B cell (primary cell): ENCODE measurements around the gene METTL17. TPM values are rescaled to one million over a fixed set of nuclear protein-coding genes. Genes with fewer than 3 reads are reported as not detected.
A peak's percentile ranks its signal among the peaks of the same experiment; 100 is the strongest.
"Not testable (repeated sequence)": the region's sequence is repeated elsewhere in the genome, so short reads cannot be mapped to it uniquely, and the experiment has no call there.

Experiments used
- ATAC-seq: fragments of 200-7000 bp; cut with Tn5 transposase; one replicate; pipeline ENCODE4 v1.10.0; 2021; ENCODE audit warnings: low read depth, mild to moderate bottlenecking, moderate number of reproducible peaks, moderate library complexity
- CTCF ChIA-PET: fragments of 350-600 bp; sonication (Branson Sonifier 250); formaldehyde crosslinking; loops from one replicate; lab custom pipeline; 2021; ENCODE audit warnings: antibody characterized with exemption, inconsistent platforms; lab: Charles Lee
- POLR2A ChIA-PET: fragments of 350-600 bp; sonication (Branson Sonifier 250); formaldehyde crosslinking; loops from one replicate; lab custom pipeline; 2021; ENCODE audit warnings: antibody characterized with exemption; lab: Charles Lee
- DNase-seq: peaks from one replicate; pipeline ENCODE4 v3.0.0; 2013
- H2AFZ ChIP-seq: 2 replicates; pipeline ENCODE4 v1.6.1; 2012; ENCODE audit warnings: mild to moderate bottlenecking, low read depth, low read length; ENCODE audit not compliant: insufficient read depth, poor library complexity, severe bottlenecking
- H3K27ac ChIP-seq, 2 donors: 1 replicate in 1 of 2; 2 replicates in 1 of 2; pipeline ENCODE4 v1.5.1; 2012 to 2013; ENCODE audit warnings: low read length in 2 of 2, mild to moderate bottlenecking in 2 of 2, moderate library complexity in 1 of 2
- H3K27me3 ChIP-seq, 4 experiments: fragments of 200-600 bp in 1 of 4; sonication (generic) in 1 of 4; replicated peaks in 1 of 4; 1 replicate in 2 of 4; 2 replicates in 2 of 4; pipeline versions ENCODE4 v1.6.1 to v1.7.0; 2013 to 2016; ENCODE audit warnings: low read length in 3 of 4, mild to moderate bottlenecking in 2 of 4, mixed read lengths in 1 of 4, moderate library complexity in 1 of 4; ENCODE audit not compliant: insufficient read depth in 4 of 4, control insufficient read depth in 3 of 4; ENCODE audit errors: control extremely low read depth in 1 of 4
- H3K36me3 ChIP-seq, 2 experiments: replicated peaks in 1 of 2; 1 replicate in 1 of 2; 2 replicates in 1 of 2; pipeline versions ENCODE4 v1.6.1 to v1.7.1; 2013; ENCODE audit warnings: low read length in 1 of 2; ENCODE audit not compliant: insufficient read depth in 2 of 2, control insufficient read depth in 1 of 2; ENCODE audit errors: control extremely low read depth in 1 of 2, extremely low read depth in 1 of 2
- H3K4me1 ChIP-seq, 2 donors: fragments of 200-600 bp in 1 of 2; sonication (generic) in 1 of 2; 1 replicate in 1 of 2; 2 replicates in 1 of 2; pipeline versions ENCODE4 v1.5.1 to v1.6.1; 2013 to 2017; ENCODE audit warnings: low read length in 2 of 2; ENCODE audit not compliant: control insufficient read depth in 2 of 2, insufficient read depth in 2 of 2
- H3K4me2 ChIP-seq: replicated peaks from 2 replicates; pipeline ENCODE3; 2012; ENCODE audit warnings: mild to moderate bottlenecking, low read depth, low read length; ENCODE audit not compliant: poor library complexity, severe bottlenecking
- H3K4me3 ChIP-seq, 5 experiments: fragments of 200-600 bp in 1 of 5; sonication (generic) in 1 of 5; 1 replicate in 3 of 5; 2 replicates in 2 of 5; pipeline versions ENCODE4 v1.5.1 to v1.7.0; 2011 to 2016; ENCODE audit warnings: low read length in 4 of 5, mild to moderate bottlenecking in 4 of 5, low read depth in 2 of 5, control low read depth in 1 of 5, moderate library complexity in 1 of 5; ENCODE audit not compliant: insufficient read depth in 1 of 5; ENCODE audit errors: control extremely low read depth in 1 of 5, extremely low read depth in 1 of 5
- H3K79me2 ChIP-seq: fragments of 200-600 bp; sonication (generic); one replicate; pipeline ENCODE4 v1.6.0; 2016; ENCODE audit warnings: low read length; ENCODE audit not compliant: control insufficient read depth, insufficient read depth
- H3K9ac ChIP-seq: fragments of 200-600 bp; sonication (generic); 2 replicates; pipeline ENCODE4 v1.6.1; 2017; ENCODE audit warnings: mild to moderate bottlenecking, low read length, moderate library complexity
- H3K9me3 ChIP-seq, 3 donors: one replicate each; pipeline versions ENCODE4 v1.6.1 to v1.7.1; 2013; ENCODE audit warnings: low read length in 2 of 3; ENCODE audit not compliant: control insufficient read depth in 2 of 3, insufficient read depth in 1 of 3; ENCODE audit errors: control extremely low read depth in 1 of 3
- H4K20me1 ChIP-seq: 2 replicates; pipeline ENCODE4 v1.6.0; 2012; ENCODE audit warnings: mild to moderate bottlenecking, low read length; ENCODE audit not compliant: insufficient read depth, control insufficient read depth, poor library complexity, severe bottlenecking
- H3K27ac Mint-ChIP-seq: one replicate; pipeline ENCODE4 v1.8.0; 2021; ENCODE audit warnings: mixed read lengths
- H3K27me3 Mint-ChIP-seq: one replicate; pipeline ENCODE4 v1.8.0; 2021; ENCODE audit warnings: mixed read lengths
- H3K4me1 Mint-ChIP-seq: one replicate; pipeline ENCODE4 v1.8.0; 2021; ENCODE audit warnings: mixed read lengths
- H3K4me3 Mint-ChIP-seq: one replicate; pipeline ENCODE4 v1.8.0; 2021; ENCODE audit warnings: mixed read lengths
- H3K9me3 Mint-ChIP-seq: one replicate; pipeline ENCODE4 v1.8.0; 2022; ENCODE audit warnings: mixed read lengths; ENCODE audit not compliant: insufficient read depth
- EZH2 ChIP-seq: IDR thresholded peaks from 2 replicates; pipeline ENCODE4 v1.6.1; 2012; ENCODE audit warnings: borderline replicate concordance, low read depth, mild to moderate bottlenecking, moderate library complexity, low read length; ENCODE audit not compliant: insufficient read depth, poor library complexity, severe bottlenecking
- WGBS: methylation state at CpG from one replicate; pipeline ENCODE4 v1.1.5; 2013; ENCODE audit warnings: missing lambda C conversion rate; ENCODE audit not compliant: insufficient coverage; 5-methylcytosine and 5-hydroxymethylcytosine counted together
- intact Hi-C: fragments of 100-400 bp; cut with micrococcal nuclease; formaldehyde crosslinking; loops from one replicate; pipeline ENCODE4 v1.10.0; 2022
- polyA minus RNA-seq: library from RNA; depleted of rRNA, polyadenylated mRNA; stranded (reverse); fragments of >200 nt; gene quantifications from 2 replicates; pipeline ENCODE4 v1.2.3, GENCODE V29; 2012
- polyA plus RNA-seq: library from polyadenylated mRNA; depleted of rRNA; stranded (reverse); fragments of >200 nt; gene quantifications from 2 replicates; pipeline ENCODE4 v1.2.3, GENCODE V29; 2012
- total RNA-seq, 2 donors: library from RNA; stranded (reverse); fragments of 120-200 nt in 1 of 2; gene quantifications; 1 replicate in 1 of 2; 2 replicates in 1 of 2; pipeline versions ENCODE4 v1.2.3 to v1.2.4, GENCODE V29; 2013 to 2022
- TF ChIP-seq, protein P1 (sequence below): fragments of 200-600 bp; IDR thresholded peaks from one replicate; pipeline ENCODE4 v1.8.0; 2022; ENCODE audit warnings: antibody characterized with exemption, mild to moderate bottlenecking

Gene METTL17, protein sequence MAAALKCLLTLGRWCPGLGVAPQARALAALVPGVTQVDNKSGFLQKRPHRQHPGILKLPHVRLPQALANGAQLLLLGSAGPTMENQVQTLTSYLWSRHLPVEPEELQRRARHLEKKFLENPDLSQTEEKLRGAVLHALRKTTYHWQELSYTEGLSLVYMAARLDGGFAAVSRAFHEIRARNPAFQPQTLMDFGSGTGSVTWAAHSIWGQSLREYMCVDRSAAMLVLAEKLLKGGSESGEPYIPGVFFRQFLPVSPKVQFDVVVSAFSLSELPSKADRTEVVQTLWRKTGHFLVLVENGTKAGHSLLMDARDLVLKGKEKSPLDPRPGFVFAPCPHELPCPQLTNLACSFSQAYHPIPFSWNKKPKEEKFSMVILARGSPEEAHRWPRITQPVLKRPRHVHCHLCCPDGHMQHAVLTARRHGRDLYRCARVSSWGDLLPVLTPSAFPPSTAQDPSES
- total RNA-seq, result 116 and 118 TPM in 2 replicates
- total RNA-seq (2013), result 90.0 TPM
- polyA plus RNA-seq, result 184 and 201 TPM in 2 replicates
- 34.9 and 48.7 TPM in 2 replicates for polyA minus RNA-seq

DNA sequence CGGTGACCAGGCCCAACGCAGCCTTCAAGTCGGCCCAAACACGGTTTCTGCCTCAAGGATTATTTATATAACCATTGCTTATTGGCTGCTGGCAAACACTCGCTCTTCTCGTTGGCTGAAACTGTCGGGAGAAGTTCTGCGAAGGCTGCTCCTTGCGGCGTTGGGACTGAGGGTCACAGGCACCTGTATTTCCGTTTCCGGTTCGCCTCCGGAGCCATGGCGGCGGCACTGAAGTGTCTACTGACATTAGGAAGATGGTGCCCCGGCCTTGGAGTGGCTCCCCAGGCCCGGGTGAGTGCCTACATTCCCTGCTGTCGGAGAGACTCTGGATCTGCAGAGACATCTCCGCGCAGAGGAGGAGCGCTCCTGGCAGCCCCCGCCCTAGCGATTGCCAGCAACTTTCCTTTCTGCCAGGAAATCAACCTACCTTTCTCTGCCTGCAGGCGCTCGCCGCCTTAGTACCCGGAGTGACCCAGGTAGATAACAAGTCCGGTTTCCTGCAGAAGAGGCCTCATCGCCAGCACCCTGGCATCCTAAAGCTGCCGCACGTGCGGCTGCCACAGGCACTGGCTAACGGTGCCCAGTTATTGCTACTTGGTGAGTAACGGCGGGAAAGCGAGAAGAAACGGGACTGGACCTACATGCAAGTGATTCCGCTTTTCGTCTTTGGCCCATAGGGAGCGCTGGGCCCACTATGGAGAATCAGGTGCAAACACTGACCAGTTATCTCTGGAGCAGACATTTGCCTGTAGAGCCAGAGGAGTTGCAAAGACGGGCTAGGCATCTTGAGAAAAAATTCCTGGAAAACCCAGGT is at the start of gene METTL17:
TSS of gene METTL17 (plus strand) at position 194 of the 814 bp plus-strand sequence. CDS start at position 217, 23 bp downstream.
- no peaks in the 10 kb centered on the region for H3K9me3 Mint-ChIP-seq
- Histone ChIP-seq H4K20me1 (peaks cover 7% of the 10 kb centered on the region), H3K9ac (peak within 1 kb of the TSS; percentile 86), H3K9me3 (no peaks in the 10 kb centered on the region), H3K4me2 (peak within 1 kb of the TSS; percentile 96), H2AFZ (peak within 1 kb of the TSS; percentile 95), H3K4me1 (peaks cover 13 to 20% of the 10 kb centered on the region in 2 donors), H3K4me3 (peak within 1 kb of the TSS; percentile 83 to 93 (median 88)), H3K36me3 (peaks cover 2 to 34% of the 10 kb centered on the region in 2 experiments), H3K27me3 (no peaks in the 10 kb centered on the region), H3K27ac (peak within 1 kb of the TSS; percentile 52 to 64), H3K79me2 (peaks cover 5% of the 10 kb centered on the region)
- peak; percentile 90 for DNase-seq
- H3K27me3 Mint-ChIP-seq, result no peaks in the 10 kb centered on the region
- peak within 1 kb of the TSS; percentile 91 for H3K4me3 Mint-ChIP-seq
- POLR2A ChIA-PET, result interaction anchor here (1.0 to 1.3 kb wide), 2 partner anchors 81 to 111 kb away, joined by 5 read pairs; partner anchors contain the start of gene TMEM253
- WGBS, result under 1% methylated on average over 41 of the region's 42 CpGs
- H3K4me1 Mint-ChIP-seq, result peaks cover 21% of the 10 kb centered on the region
- intact Hi-C loops, result loop anchor here (1.0 kb wide), 1 partner anchor 19 kb away; no protein-coding TSS in a partner anchor
- CTCF ChIA-PET, result interaction anchor here (1.4 to 2.0 kb wide), 2 partner anchors 19 to 25 kb away, joined by 4 to 7 read pairs; no protein-coding TSS in a partner anchor
- TF ChIP-seq, protein P1, sequence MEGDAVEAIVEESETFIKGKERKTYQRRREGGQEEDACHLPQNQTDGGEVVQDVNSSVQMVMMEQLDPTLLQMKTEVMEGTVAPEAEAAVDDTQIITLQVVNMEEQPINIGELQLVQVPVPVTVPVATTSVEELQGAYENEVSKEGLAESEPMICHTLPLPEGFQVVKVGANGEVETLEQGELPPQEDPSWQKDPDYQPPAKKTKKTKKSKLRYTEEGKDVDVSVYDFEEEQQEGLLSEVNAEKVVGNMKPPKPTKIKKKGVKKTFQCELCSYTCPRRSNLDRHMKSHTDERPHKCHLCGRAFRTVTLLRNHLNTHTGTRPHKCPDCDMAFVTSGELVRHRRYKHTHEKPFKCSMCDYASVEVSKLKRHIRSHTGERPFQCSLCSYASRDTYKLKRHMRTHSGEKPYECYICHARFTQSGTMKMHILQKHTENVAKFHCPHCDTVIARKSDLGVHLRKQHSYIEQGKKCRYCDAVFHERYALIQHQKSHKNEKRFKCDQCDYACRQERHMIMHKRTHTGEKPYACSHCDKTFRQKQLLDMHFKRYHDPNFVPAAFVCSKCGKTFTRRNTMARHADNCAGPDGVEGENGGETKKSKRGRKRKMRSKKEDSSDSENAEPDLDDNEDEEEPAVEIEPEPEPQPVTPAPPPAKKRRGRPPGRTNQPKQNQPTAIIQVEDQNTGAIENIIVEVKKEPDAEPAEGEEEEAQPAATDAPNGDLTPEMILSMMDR, result peak; percentile 28
- TF ChIP-seq EZH2, result no peak
- H3K27ac Mint-ChIP-seq, result peak within 1 kb of the TSS; percentile 92
- ATAC-seq, result peak; percentile 94

DNA sequence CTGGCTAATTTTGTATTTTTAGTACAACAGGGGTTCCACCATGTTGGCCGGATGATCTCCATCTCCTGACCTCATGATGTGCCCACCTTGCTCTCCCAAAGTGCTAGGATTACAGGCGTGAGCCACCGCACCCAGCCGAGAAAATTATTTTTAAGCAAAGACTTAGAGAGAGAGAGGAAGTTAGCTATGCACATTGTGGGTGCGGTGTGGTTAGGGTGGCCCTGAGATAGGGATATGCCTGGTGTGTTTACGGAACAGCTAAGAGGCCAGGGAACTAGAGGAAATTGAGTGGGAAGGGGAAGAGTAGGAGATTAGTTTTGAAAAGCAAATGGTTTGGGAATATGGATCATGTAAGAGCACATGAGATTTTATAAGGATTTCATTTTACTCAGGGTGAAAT is 44.6 kb upstream of the METTL17 start:
- H3K9me3 Mint-ChIP-seq, H3K79me2 ChIP-seq, H3K27ac ChIP-seq, DNase-seq, H3K4me3 Mint-ChIP-seq, H3K36me3 ChIP-seq, ATAC-seq, CTCF ChIA-PET, H3K9me3 ChIP-seq, H3K4me3 ChIP-seq, H3K4me1 ChIP-seq, H2AFZ ChIP-seq, intact Hi-C loops, H3K27ac Mint-ChIP-seq, H3K4me2 ChIP-seq, H3K9ac ChIP-seq, POLR2A ChIA-PET, H4K20me1 ChIP-seq, H3K4me1 Mint-ChIP-seq: not testable (repeated sequence)
- peaks cover 0 to 12% (median 3%) of the 10 kb centered on the region in 4 experiments for H3K27me3 ChIP-seq
- peaks cover 45% of the 10 kb centered on the region for H3K27me3 Mint-ChIP-seq
- 3% methylated on average over 3 of the region's 6 CpGs for WGBS

DNA sequence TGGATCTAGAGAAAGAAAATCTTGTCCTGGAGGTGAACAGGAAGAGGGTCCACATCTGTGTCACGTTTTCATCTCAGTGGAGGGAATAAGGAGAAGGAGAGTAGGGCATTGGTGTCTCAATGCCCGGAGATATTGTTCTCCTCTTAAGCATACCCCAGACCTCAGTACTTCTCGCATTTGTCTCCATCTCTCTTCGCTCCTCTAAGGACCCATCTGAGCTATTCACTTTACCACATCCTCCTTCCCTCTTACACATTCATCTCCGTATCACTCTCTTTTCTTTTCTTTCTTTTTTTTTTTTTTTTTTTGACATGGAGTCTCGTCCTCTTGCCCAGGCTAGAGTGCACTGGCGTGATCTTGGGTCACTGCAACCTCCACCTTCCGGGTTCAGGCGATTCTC is 43.1 kb upstream of the METTL17 start:
- intact Hi-C loops, POLR2A ChIA-PET, H3K4me3 Mint-ChIP-seq, H3K36me3 ChIP-seq, H3K9me3 ChIP-seq, DNase-seq, H3K27ac Mint-ChIP-seq, H3K4me1 ChIP-seq, H3K9ac ChIP-seq, H4K20me1 ChIP-seq, H3K4me1 Mint-ChIP-seq, H2AFZ ChIP-seq, H3K79me2 ChIP-seq, H3K9me3 Mint-ChIP-seq, CTCF ChIA-PET, H3K4me2 ChIP-seq, H3K27ac ChIP-seq, H3K4me3 ChIP-seq, ATAC-seq: not testable (repeated sequence)
- peaks cover 39% of the 10 kb centered on the region for H3K27me3 Mint-ChIP-seq
- WGBS, result no CpG with 5 or more reads among the region's 9 CpGs
- H3K27me3 ChIP-seq, result peaks cover 0 to 12% (median 3%) of the 10 kb centered on the region in 4 experiments
